T-cell (primary cell): ENCODE results near the gene VSX2. TPM values are rescaled to one million over a fixed set of nuclear protein-coding genes. Genes with fewer than 3 reads are reported as not detected.

Experiments
- ATAC-seq, 4 experiments: fragments of 200-7000 bp in 3 of 4; fragments of 150-1000 bp in 1 of 4; cut with Tn5 transposase; replicated peaks in 1 of 4; 1 replicate in 3 of 4; 2 replicates in 1 of 4; pipeline ENCODE4 v1.10.0; 2021; ENCODE audit warnings: moderate library complexity in 3 of 4, mild to moderate bottlenecking in 2 of 4, moderate number of reproducible peaks in 1 of 4
- CTCF ChIA-PET, 2 donors: fragments of 300-600 bp; sonication (Branson Sonifier 250); formaldehyde crosslinking; loops; one replicate each; lab custom pipeline; 2022; ENCODE audit warnings: antibody characterized with exemption in 2 of 2; lab: Charles Lee
- POLR2A ChIA-PET, 2 donors: fragments of 300-600 bp; sonication (Branson Sonifier 250); formaldehyde crosslinking; loops; one replicate each; lab custom pipeline; 2022; ENCODE audit warnings: antibody characterized with exemption in 2 of 2; lab: Charles Lee
- DNase-seq, 35 experiments: peaks; one replicate each; pipeline versions ENCODE4 v3.0.0 to v3.0.0-alpha.2; 2013 to 2023
- H3K27ac ChIP-seq: one replicate; pipeline ENCODE4 v1.5.1; 2013; ENCODE audit warnings: low read length
- H3K27me3 ChIP-seq, 2 experiments: replicated peaks in 1 of 2; 1 replicate in 1 of 2; 2 replicates in 1 of 2; pipeline versions ENCODE4 v1.6.1 to v1.7.0; 2013; ENCODE audit warnings: low read length in 1 of 2, mixed read lengths in 1 of 2; ENCODE audit not compliant: control insufficient read depth in 2 of 2, insufficient read depth in 2 of 2; ENCODE audit errors: extremely low read depth in 1 of 2
- H3K36me3 ChIP-seq, 2 donors: 1 replicate in 1 of 2; 2 replicates in 1 of 2; pipeline versions ENCODE4 v1.6.1 to v1.7.0; 2013; ENCODE audit warnings: low read length in 1 of 2; ENCODE audit not compliant: control insufficient read depth in 2 of 2, insufficient read depth in 1 of 2; ENCODE audit errors: extremely low read depth in 1 of 2
- H3K4me1 ChIP-seq, 2 experiments: 1 replicate in 1 of 2; 2 replicates in 1 of 2; pipeline versions ENCODE4 v1.6.1 to v1.7.0; 2013; ENCODE audit warnings: low read length in 2 of 2, mixed read lengths in 1 of 2; ENCODE audit not compliant: insufficient read depth in 2 of 2, control insufficient read depth in 1 of 2; ENCODE audit errors: extremely low read depth in 1 of 2
- H3K4me3 ChIP-seq, 2 donors: 1 replicate in 1 of 2; 2 replicates in 1 of 2; pipeline versions ENCODE4 v1.5.1 to v1.7.0; 2013; ENCODE audit warnings: mild to moderate bottlenecking in 2 of 2, low read length in 1 of 2, moderate library complexity in 1 of 2; ENCODE audit not compliant: control insufficient read depth in 1 of 2; ENCODE audit errors: extremely low read depth in 1 of 2
- H3K9me3 ChIP-seq: 2 replicates; pipeline ENCODE4 v1.7.0; 2013
- H3K27ac Mint-ChIP-seq, 2 donors: one replicate each; pipeline ENCODE4 v1.8.0; 2020 to 2021; ENCODE audit warnings: mild to moderate bottlenecking in 2 of 2, mixed read lengths in 2 of 2
- H3K27me3 Mint-ChIP-seq, 2 donors: one replicate each; pipeline ENCODE4 v1.8.0; 2021 to 2022; ENCODE audit warnings: mixed read lengths in 2 of 2
- H3K36me3 Mint-ChIP-seq: one replicate; pipeline ENCODE4 v1.8.0; 2021; ENCODE audit warnings: mixed read lengths
- H3K4me1 Mint-ChIP-seq, 3 donors: one replicate each; pipeline ENCODE4 v1.8.0; 2020 to 2022; ENCODE audit warnings: mixed read lengths in 3 of 3, mild to moderate bottlenecking in 1 of 3
- H3K4me3 Mint-ChIP-seq, 3 donors: one replicate each; pipeline ENCODE4 v1.8.0; 2020 to 2022; ENCODE audit warnings: mild to moderate bottlenecking in 3 of 3, mixed read lengths in 3 of 3, moderate library complexity in 3 of 3
- H3K9me3 Mint-ChIP-seq, 3 donors: one replicate each; pipeline ENCODE4 v1.8.0; 2020 to 2022; ENCODE audit warnings: mixed read lengths in 3 of 3
- WGBS: methylation state at CpG from one replicate; pipeline ENCODE4 v1.1.5; 2013; ENCODE audit warnings: missing lambda C conversion rate; ENCODE audit not compliant: insufficient coverage; 5-methylcytosine and 5-hydroxymethylcytosine counted together
- total RNA-seq, 35 experiments: library from RNA in 6 of 35; stranded (reverse) in 6 of 35; fragments of 120-200 nt in 1 of 35; gene quantifications; one replicate each; pipeline versions ENCODE4 v1.2.1 to v1.2.4 and lab custom pipeline; 2013 to 2026

VSX2 gene
- total RNA-seq, 5 donors from 2014 or later (not counting 1 experiment from before 2014, with no cell fraction given): not detected

GRCh38 chr14:74219277-74220205, 19.7 kb upstream of the VSX2 start:
- no peaks in the 10 kb centered on the region for H3K9me3 ChIP-seq
- H3K27ac Mint-ChIP-seq: no peak overlapping the region
- peaks cover 0 to 10% of the 10 kb centered on the region in 2 experiments for H3K4me1 ChIP-seq
- no peaks in the 10 kb centered on the region for H3K36me3 ChIP-seq
- H3K27me3 Mint-ChIP-seq: peaks cover 10 to 35% of the 10 kb centered on the region in 2 donors
- peaks cover 0 to 4% (median 4%) of the 10 kb centered on the region in 3 donors for H3K4me1 Mint-ChIP-seq
- CTCF ChIA-PET: interaction anchor here in 1 of 2 donors (0.6 kb wide), 1 partner anchor 924 kb away, joined by 3 read pairs; no protein-coding TSS in a partner anchor
- no peak overlapping the region for H3K27ac ChIP-seq
- WGBS: 81% methylated on average over 6 of the region's 13 CpGs
- no peaks in the 10 kb centered on the region for H3K9me3 Mint-ChIP-seq
- POLR2A ChIA-PET: no interaction called here
- no peak for DNase-seq
- H3K36me3 Mint-ChIP-seq: no peaks in the 10 kb centered on the region
- H3K4me3 ChIP-seq: no peak overlapping the region
- ATAC-seq: no peak
- peaks cover 0 to 57% of the 10 kb centered on the region in 2 experiments for H3K27me3 ChIP-seq
- H3K4me3 Mint-ChIP-seq: no peak overlapping the region

- POLR2A ChIA-PET: no interaction called here
- no peaks in the 10 kb centered on the region for H3K36me3 Mint-ChIP-seq
- DNase-seq (no peak), ATAC-seq (no peak)
- H3K27me3 Mint-ChIP-seq: peaks cover 10 to 40% of the 10 kb centered on the region in 2 donors
- no peaks in the 10 kb centered on the region for H3K9me3 Mint-ChIP-seq
- H3K27ac ChIP-seq: no peak overlapping the region
- WGBS: 75% methylated on average over 6 of the region's 6 CpGs
- peaks cover 0 to 58% of the 10 kb centered on the region in 2 experiments for H3K27me3 ChIP-seq
- no peak overlapping the region for H3K4me3 ChIP-seq
- no peaks in the 10 kb centered on the region for H3K36me3 ChIP-seq
- CTCF ChIA-PET: no interaction called here
- H3K9me3 ChIP-seq: no peaks in the 10 kb centered on the region
- H3K4me3 Mint-ChIP-seq: no peak overlapping the region
- H3K4me1 Mint-ChIP-seq: peaks cover 0 to 4% (median 4%) of the 10 kb centered on the region in 3 donors
- no peak overlapping the region for H3K27ac Mint-ChIP-seq
- peaks cover 0 to 10% of the 10 kb centered on the region in 2 experiments for H3K4me1 ChIP-seq
Measured at GRCh38 chr14:74220991-74221390, 18.3 kb upstream of the VSX2 start.

- Histone ChIP-seq H3K36me3 (no peaks in the 10 kb centered on the region), H3K27ac (no peak overlapping the region), H3K4me1 (peaks cover 0 to 10% of the 10 kb centered on the region in 2 experiments), H3K4me3 (no peak overlapping the region), H3K9me3 (no peaks in the 10 kb centered on the region), H3K27me3 (peaks cover 0 to 59% of the 10 kb centered on the region in 2 experiments)
- ChIA-PET CTCF (no interaction called here), POLR2A (no interaction called here)
- Mint-ChIP-seq H3K4me1 (peaks cover 0 to 4% (median 4%) of the 10 kb centered on the region in 3 donors), H3K27me3 (peaks cover 10 to 40% of the 10 kb centered on the region in 2 donors), H3K27ac (no peak overlapping the region), H3K9me3 (no peaks in the 10 kb centered on the region), H3K36me3 (no peaks in the 10 kb centered on the region), H3K4me3 (no peak overlapping the region)
- 92% methylated on average over 2 of the region's 7 CpGs for WGBS
- ATAC-seq (no peak), DNase-seq (no peak)
Measured at GRCh38 chr14:74221741-74222140, 17.5 kb upstream of the VSX2 start.

GRCh38 chr14:74223016-74223415, 16.2 kb upstream of the VSX2 start:
- H3K4me3 Mint-ChIP-seq: no peak overlapping the region
- H3K9me3 Mint-ChIP-seq: no peaks in the 10 kb centered on the region
- DNase-seq (no peak), ATAC-seq (no peak)
- peaks cover 21 to 46% of the 10 kb centered on the region in 2 donors for H3K27me3 Mint-ChIP-seq
- 90% methylated on average over 3 of the region's 6 CpGs for WGBS
- H3K4me3 ChIP-seq: no peak overlapping the region
- peaks cover 0 to 1% (median 0%) of the 10 kb centered on the region in 3 donors for H3K4me1 Mint-ChIP-seq
- POLR2A ChIA-PET: no interaction called here
- H3K4me1 ChIP-seq: peaks cover 0 to 2% of the 10 kb centered on the region in 2 experiments
- peaks cover 0 to 55% of the 10 kb centered on the region in 2 experiments for H3K27me3 ChIP-seq
- no peaks in the 10 kb centered on the region for H3K36me3 ChIP-seq
- H3K9me3 ChIP-seq: no peaks in the 10 kb centered on the region
- no peaks in the 10 kb centered on the region for H3K36me3 Mint-ChIP-seq
- H3K27ac Mint-ChIP-seq: no peak overlapping the region
- no peak overlapping the region for H3K27ac ChIP-seq
- CTCF ChIA-PET: interaction anchor here in 1 of 2 donors (0.7 kb wide), 1 partner anchor 490 kb away, joined by 7 read pairs; no protein-coding TSS in a partner anchor

GRCh38 chr14:74231784-74232183, 7.5 kb upstream of the VSX2 start:
- DNase-seq (no peak), ATAC-seq (no peak)
- Mint-ChIP-seq H3K4me1 (no peaks in the 10 kb centered on the region), H3K27ac (no peak overlapping the region), H3K27me3 (peaks cover 54 to 63% of the 10 kb centered on the region in 2 donors), H3K36me3 (peaks cover 2% of the 10 kb centered on the region), H3K4me3 (no peak overlapping the region), H3K9me3 (peaks cover 0 to 7% (median 5%) of the 10 kb centered on the region in 3 donors)
- Histone ChIP-seq H3K9me3 (no peaks in the 10 kb centered on the region), H3K27ac (no peak overlapping the region), H3K4me1 (no peaks in the 10 kb centered on the region), H3K27me3 (peaks cover 0 to 36% of the 10 kb centered on the region in 2 experiments), H3K36me3 (no peaks in the 10 kb centered on the region), H3K4me3 (no peak overlapping the region)
- POLR2A ChIA-PET: interaction anchor here in 1 of 2 donors (0.6 kb wide), 1 partner anchor 670 kb away, joined by 3 read pairs; no protein-coding TSS in a partner anchor
- WGBS: 72% methylated on average over 8 of the region's 8 CpGs
- CTCF ChIA-PET: no interaction called here

GRCh38 chr14:74235017-74235416, 4.2 kb upstream of the VSX2 start:
- Mint-ChIP-seq H3K9me3 (peaks cover 0 to 7% (median 5%) of the 10 kb centered on the region in 3 donors), H3K36me3 (peaks cover 2% of the 10 kb centered on the region), H3K27me3 (peaks cover 49 to 61% of the 10 kb centered on the region in 2 donors), H3K4me1 (peaks cover 0 to 4% (median 0%) of the 10 kb centered on the region in 3 donors), H3K27ac (no peak overlapping the region), H3K4me3 (no peak overlapping the region)
- DNase-seq: no peak
- H3K9me3 ChIP-seq: no peaks in the 10 kb centered on the region
- H3K36me3 ChIP-seq: no peaks in the 10 kb centered on the region
- H3K4me3 ChIP-seq: no peak overlapping the region
- CTCF ChIA-PET: no interaction called here
- H3K4me1 ChIP-seq: peaks cover 0 to 4% of the 10 kb centered on the region in 2 experiments
- no CpG with 5 or more reads among the region's 4 CpGs for WGBS
- no peak for ATAC-seq
- peaks cover 13 to 52% of the 10 kb centered on the region in 2 experiments for H3K27me3 ChIP-seq
- H3K27ac ChIP-seq: no peak overlapping the region
- POLR2A ChIA-PET: no interaction called here
